HG02642 (cell line): ENCODE results near the gene ZNF22.

Experiments
- ATAC-seq: cut with Tn5 transposase; IDR thresholded peaks from one replicate; pipeline ENCODE4 v1.9.1; 2021; ENCODE audit warnings: mild to moderate bottlenecking; ENCODE audit not compliant: unreplicated experiment, poor library complexity

ZNF22 gene

GRCh38 chr10:44975431-44976331 lies 25.0 kb upstream of the ZNF22 start:
- ATAC-seq, result no peak

GRCh38 chr10:44976352-44977198 lies 24.1 kb upstream of the ZNF22 start:
- no peak for ATAC-seq

GRCh38 chr10:44977287-44978212 lies 23.2 kb upstream of the ZNF22 start:
- ATAC-seq, result no peak

DNA sequence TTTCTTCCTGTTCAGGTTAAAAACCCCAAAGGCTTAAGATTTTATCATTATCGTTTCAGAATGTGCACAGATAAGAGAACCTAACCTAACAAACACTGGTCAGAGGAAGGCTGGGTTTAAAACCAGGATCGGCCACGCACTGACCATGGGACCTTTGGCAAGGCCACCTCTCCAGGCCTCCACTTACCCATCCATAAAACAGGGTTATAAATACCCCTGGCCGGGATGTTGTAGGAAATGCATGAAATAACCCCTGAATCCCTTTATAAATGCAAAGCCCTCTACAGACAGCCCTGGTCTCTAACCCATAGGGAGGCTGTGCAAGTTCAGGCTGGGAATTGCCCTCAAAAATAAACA lies 22.5 kb upstream of the ZNF22 start:
- ATAC-seq, result no peak

- peak; percentile 27 for ATAC-seq
Measured at GRCh38 chr10:44978570-44979280, 22.0 kb upstream of the ZNF22 start, which contains the start of gene DEPP1. Gene DEPP1, minus strand, starts transcription at chr10:44978809. Its CDS starts 779 bp downstream, at chr10:44978030.

DNA sequence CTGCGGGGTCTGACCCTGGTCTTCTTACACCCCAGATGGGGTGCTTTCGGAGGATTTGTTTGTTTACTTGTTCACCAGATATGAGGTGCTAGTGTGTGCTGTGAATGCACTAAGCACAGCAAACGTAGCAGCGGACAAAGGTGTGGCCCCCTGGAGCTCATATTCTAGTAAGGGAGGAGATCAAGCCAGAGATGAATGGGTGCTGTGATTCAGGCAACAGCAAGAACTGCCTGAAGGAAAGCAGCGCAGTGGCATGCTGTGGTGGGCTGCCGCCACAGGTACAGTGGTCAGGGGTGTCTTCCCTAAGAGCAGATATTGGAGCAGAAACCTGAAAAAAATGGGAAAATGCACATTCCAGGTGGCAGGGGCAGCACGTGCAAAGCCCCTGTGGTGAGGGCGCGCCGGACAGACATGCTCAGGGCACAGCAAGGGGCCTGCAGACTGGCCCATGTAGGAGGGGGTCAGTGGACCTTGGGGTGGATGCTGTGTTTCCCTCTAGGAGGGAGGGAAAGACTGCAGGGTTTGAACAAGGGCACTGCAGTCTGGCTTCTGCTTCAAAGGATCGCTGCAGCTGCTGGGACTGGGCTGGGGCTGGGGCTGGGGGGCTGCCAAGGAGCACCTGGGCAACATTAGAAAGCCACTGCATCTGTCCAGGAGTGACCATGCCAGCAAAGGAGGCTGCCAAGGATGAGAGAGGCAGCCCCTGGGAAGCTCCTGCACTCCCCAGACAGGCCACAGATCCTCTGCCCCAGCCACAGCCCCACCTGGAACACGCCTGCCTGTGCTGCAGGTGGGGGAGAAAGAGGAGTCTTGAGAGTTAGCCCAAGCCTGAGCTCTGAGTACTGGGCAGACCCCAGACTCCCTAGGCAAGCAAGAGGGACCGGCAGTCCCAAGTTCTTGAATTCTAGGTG lies 21.2 kb upstream of the ZNF22 start:
- no peak for ATAC-seq

DNA sequence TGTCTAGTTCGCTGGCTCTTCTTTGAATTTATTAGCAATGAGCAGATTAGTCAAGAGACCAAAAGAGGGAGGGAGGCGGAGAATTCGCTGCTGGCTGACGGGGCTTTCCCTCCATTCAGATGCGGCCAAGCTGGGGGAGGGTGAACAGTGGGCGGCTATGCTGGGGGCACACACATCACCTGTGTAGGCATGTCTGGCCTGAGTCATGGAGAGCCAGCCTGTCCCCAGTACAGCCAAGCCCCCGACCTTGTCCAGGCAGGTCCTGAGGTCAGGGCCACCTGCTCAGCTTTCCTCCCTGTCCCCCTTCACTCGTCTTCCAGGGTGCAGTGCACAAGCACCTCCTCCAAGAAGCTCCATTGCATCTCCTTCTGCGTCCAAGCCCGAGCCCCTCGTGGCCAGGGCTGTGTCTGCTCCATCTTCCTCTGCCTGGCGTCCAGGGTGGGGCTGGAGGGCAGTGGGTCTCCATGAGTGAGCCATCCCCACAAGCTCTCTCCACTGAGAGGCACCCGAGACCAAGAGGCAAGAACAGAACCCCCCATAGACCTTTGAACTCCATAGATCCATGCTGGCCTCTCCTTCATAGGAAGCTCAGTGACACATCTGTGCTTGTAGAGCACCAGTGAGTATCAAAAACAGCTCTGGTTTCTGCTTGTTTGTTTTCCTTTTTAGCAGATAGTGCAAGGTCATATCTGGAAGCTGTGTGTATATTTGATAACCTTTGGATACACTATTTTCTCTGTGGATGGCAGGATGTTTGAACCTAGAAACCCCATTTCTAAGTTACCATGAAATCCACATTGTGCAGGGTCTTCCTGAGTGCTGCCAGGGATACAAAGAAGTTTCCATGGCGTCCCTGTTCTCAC lies 20.2 kb upstream of the ZNF22 start:
- no peak for ATAC-seq

DNA sequence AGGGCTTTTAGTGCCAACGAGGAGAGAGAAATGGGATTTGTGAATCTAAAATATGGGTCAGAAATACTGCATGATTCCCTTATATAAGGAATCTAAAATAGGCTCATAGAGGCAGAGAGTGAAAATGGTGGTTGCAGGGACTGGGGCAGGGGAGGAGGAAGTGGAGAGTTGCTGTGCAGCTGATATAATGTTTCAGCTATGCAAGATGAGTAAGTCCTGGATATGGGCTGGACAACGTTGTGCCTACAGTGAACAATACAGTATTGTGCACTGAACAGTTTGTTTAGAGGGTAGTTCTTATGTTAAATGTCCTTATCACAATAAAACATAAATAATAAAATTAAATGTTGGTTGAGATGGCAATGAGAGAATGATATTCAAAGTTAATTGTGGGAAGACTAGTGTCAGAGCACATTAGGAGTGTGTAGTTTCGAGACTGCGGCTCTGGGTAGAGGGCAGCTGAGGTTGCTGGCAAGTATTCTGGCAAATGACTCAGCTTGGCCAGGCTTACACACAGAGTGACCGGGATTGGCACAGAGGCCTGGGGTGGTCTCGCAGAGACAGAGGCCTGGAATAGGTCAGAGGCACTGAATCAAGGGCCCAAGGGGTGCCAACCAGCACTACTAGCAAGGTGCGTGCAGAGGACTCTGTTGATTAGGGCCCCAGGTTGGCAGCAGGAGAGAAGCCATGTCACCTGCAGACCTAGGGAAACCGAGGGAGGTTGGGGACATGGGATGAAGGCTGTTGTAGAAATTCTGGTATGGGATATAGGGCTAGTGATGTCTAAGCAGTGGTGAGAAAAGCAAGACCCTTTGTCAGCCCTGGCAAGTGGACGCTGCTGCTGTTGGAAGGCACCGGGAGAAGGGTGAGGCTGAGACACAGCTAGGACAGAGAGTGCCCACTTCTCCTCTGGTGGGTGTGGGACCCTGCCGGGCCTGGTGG lies 19.3 kb upstream of the ZNF22 start:
- peak; percentile 49 for ATAC-seq

GRCh38 chr10:44982114-44982460 lies 18.6 kb upstream of the ZNF22 start:
- no peak for ATAC-seq

GRCh38 chr10:44982496-44982895 lies 18.2 kb upstream of the ZNF22 start:
- no peak for ATAC-seq

GRCh38 chr10:44983066-44983894 lies 17.4 kb upstream of the ZNF22 start:
- no peak for ATAC-seq

GRCh38 chr10:44983895-44984278 lies 16.8 kb upstream of the ZNF22 start:
- ATAC-seq, result no peak

GRCh38 chr10:44984671-44985101 lies 16.0 kb upstream of the ZNF22 start:
- no peak for ATAC-seq

- no peak for ATAC-seq
Measured at GRCh38 chr10:44985175-44985681, 15.5 kb upstream of the ZNF22 start.

- no peak for ATAC-seq
Measured at GRCh38 chr10:44986179-44986578, 14.5 kb upstream of the ZNF22 start.

DNA sequence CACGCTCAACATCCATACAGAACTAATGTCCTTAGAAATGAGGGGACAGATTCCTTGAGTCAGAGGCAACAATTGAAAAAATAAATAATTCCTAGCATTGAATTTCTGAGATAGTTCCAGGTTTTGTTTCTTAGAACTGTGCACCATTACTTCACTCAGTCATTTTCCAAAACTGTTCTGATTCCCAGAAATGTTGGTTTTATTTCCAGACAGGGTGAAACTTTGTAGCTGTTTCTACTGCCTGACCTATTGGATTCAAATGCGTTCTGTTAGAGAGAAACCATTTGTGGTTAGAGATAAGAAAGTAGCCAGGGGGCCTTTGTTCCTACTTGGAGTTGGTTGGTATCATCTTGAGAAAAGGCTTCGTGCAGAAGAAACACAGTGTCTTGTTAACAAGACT lies 14.1 kb upstream of the ZNF22 start:
- no peak for ATAC-seq
